SIG-M5 treated with dmso at 0.1 percent for 504 hours (cell line): ENCODE measurements around the gene WDR33.
A peak's percentile ranks its signal among the peaks of the same experiment; 100 is the strongest.

Experiments
- DNase-seq: peaks from one replicate; lab custom pipeline; 2025; ENCODE audit not compliant: unreplicated experiment; lab: John Stamatoyannopoulos, UW

The WDR33 gene

DNA sequence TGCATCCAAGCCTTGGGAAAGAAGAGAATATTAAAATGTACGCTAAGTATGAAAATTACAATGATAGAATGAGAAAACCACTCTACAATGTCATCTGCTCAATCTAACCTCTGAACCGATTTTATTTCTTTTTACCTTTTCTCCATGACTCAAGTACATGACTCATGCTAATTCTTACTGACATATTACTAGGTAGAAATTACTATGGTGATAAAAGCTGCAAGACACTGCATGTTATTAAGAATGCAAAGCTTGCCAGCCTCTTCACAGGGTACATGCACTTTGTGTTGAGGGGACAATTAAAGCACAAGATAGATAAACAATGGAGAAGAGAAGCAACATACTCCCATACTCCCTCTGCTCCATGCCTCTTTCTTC lies 89.0 kb downstream of the WDR33 start:
- no peak for DNase-seq

DNA sequence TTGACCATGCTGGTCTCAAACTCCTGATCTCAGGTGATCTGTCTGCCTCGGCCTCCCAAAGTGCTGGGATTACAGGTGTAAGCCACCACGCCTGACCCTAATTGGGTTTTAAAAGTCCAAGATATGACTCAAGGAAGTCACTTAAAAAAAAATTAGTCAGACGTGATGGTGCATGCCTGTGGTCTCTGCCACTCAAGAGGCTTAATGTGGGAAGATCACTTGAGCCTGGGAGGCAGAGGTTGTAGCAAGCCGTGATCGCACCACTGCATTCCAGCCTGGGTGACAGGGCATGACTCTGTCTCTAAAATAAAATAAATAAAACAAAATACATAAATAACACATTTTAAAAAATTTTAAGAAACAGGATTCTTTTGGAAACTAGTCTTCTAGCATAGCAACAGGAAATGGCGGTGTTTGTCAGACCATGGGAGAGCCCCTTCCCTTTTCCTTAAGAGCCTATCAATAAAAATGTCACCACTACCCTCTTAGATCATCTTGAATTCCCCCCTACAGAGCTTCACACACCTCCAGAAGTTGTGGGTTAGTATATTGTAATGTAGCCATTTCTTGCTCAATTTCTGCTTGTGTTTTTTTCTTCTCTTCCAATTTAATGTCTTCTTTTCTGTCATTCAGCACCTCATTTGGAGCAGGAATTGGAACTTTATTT lies 89.5 kb downstream of the WDR33 start:
- no peak for DNase-seq

- no peak for DNase-seq
Measured at GRCh38 chr2:127719301-127720218, 91.4 kb downstream of the WDR33 start.

GRCh38 chr2:127718271-127718670 lies 92.7 kb downstream of the WDR33 start:
- DNase-seq = no peak

DNA sequence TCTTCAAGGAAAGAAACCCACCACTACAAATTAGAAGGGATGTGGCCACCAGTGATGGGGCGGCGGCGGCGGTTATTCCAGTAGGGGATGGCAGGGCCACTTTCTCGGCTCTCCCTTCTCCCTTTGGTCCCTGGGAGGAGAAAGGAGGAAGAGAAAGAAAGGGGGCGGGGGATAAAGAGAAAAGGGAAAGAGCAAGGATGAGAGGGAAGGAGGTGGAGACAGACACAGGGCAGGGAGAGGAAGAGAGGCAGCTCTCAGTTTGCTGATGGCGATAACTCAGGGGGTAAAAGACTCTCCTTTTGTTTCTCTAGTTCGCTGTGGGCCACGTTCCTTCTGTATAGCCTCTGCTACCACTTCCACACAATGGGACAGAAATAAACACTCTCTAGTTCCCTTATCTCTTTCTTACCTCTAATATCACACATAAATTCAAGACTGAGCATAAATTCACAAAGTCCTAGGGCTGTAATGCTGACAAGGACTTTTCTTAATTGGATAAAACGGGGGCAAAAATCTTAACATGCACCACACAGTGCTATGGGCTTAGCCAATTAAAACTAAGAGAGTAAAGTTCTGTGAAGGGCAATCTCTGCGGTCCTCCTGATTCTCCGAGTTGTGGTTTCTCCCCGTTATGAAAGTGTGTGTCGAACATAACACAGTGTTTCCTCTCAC lies 95.1 kb downstream of the WDR33 start:
- no peak for DNase-seq

DNA sequence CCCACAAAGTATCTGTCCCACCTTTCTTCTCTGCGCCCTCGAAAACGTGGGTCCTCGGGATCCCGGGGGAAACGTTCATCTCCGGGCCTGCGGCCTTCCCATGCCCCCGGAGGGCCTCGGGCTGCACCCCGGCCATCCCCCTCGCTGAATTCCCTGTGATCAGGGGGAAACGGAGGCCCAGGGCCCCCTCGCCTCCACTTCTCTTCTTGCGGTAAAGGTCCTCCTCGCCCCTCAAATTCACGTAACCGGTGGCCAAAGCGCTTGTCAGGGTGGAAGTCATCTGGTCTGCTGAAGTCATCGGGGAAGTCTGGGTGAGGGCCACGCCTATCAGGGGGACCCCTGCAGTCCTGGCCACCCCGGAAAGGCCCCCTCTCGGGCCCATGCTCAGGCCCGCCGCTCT lies 97.4 kb downstream of the WDR33 start:
- no peak for DNase-seq

- DNase-seq = peak; percentile 28
Measured at GRCh38 chr2:127712999-127713398, 98.0 kb downstream of the WDR33 start.

GRCh38 chr2:127709336-127709735 lies 101.6 kb downstream of the WDR33 start:
- DNase-seq = no peak

DNA sequence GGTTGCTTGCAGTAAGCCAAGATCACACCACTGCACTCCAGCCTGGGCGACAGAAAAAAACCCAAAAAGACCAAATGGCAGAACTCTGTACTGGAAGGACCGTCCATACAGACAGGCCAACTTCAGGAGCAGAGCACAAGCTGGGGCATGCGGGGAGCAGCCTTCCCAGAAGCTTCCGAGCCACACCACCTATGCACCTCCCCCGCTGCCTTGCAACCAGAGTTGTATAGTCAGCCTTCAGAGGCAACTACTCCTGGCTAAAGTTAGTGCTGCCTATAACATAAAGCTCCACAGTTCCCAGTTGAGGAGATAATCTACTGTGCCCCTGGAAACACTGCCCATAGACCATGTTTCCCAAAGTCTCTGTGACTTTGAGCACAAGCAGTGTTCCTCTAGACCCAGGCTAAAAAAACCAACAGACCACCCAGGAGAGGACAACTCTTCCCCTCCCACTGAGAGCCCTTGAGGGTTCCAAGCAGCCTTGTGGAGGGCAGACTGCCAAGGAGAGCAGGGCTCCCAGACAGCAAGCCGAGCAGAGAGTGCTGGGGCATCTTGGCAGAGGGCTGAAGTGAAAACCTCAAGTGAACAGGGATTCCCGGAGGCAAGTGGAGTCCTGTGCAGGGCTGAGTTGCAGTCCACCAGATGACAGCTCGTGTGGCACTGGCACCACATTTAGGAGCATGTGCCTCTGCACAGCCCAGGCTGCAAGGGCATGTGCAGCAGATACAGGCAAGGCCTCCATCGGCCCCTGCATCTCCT lies 102.9 kb downstream of the WDR33 start:
- no peak for DNase-seq

DNA sequence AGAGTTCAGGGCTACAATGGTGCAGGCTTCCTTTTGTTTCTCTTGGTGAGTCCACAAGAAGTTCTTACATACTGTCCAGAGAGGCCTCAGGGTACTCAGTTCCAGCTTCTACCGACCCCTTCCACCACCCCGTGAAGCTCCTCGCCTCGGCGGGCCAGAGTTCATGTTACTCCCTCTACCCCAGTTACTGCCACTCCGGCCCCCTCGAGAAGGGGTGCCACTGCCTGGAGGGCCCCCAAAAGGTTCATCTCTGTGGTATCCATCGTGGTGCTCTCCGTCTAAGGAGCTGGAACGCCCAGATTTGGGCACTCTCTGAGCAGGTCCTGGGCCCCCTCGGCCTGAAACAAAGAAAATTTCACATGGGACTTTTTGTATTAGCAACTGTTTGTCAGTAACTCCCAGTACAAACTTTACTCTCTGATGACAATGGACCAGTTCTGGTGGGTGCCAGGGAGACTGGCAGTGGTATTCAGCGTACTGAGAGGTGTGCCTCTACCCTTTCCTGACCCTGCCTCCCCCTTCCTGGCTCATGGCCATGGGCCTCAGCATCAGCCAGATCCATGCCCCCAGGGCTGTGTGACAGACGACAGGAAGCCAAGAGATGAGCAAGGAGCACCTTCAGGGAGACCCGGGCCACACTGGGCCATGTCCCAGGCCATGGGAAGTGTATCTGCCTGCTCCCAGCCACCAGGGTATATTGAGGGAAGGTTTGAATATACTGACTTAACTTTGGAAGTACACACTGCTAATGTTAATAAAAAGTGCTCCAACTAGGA lies 104.6 kb downstream of the WDR33 start:
- DNase-seq = no peak

- peak; percentile 57 for DNase-seq
Measured at GRCh38 chr2:127705391-127706065, 105.4 kb downstream of the WDR33 start.

DNA sequence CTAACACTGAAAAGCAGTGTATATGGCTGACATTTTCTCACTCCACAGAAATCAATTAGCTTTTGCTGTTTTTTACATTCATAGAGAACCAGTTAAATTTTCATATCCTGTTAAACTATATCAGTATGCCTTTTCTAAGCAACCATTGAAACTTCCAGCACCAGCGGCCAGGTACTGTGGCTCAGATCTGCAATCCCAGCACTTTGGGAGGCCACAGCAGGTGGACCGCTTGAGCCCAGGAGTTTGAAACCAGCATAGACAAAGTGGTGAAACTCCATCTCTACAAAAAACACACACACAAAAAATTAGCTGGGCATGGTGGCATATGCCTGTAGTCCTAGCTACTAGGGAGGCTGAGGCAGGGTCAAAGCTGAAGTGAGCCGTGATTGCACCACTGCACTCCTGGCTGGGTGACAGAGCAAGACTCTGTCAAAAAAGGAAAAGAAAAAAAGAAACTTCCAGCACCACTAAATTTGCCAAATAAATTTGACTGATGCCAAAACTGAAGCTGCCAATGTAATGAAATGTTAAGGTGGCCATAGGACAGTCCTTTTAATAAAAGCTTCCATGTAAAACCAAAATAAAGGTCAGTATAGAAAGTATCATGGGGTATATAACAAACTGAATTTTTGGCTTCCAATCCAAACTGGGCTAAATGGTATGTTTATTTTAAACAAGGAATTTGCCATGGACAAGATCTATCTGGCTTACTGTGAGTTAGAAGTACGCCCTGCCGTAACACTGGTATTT lies 106.2 kb downstream of the WDR33 start:
- DNase-seq = no peak

- no peak for DNase-seq
Measured at GRCh38 chr2:127703282-127703681, 107.7 kb downstream of the WDR33 start.

DNA sequence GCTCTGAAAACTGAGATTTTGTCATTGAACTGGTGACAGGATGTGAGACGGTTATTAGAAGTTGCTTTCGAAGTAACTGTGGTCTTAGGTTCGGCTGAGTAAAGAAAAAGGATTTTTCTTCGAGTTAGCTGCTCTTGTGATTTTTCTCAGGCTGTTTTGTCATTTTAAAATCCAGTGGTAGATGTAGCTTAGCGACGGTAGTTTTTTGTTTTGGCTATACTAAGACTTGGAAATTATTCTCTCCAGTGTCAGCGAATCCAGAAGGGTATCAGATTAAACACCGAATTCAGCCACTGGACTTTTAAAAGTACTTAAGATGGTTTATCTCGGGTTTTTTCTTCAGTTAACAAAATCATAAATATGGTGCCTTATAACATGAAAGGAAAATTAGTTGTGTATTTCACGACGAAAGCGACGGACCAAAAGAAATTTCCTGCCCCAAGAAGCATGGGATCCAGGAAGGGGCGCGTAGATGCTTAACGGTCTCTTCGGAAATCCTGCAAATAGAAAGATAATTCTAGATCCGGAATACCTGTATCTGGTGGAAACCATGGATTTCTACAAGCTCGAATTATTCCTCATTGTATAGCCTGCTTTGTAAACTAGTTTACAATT lies 108.5 kb downstream of the WDR33 start:
- no peak for DNase-seq

- peak; percentile 80 for DNase-seq
Measured at GRCh38 chr2:127701651-127702394, 109.1 kb downstream of the WDR33 start.

GRCh38 chr2:127701193-127701650 lies 109.7 kb downstream of the WDR33 start, which contains the start of gene SFT2D3:
Gene SFT2D3, plus strand, starts transcription at chr2:127701497. Its CDS starts 32 bp downstream, at chr2:127701529.
- DNase-seq = peak; percentile 95

DNA sequence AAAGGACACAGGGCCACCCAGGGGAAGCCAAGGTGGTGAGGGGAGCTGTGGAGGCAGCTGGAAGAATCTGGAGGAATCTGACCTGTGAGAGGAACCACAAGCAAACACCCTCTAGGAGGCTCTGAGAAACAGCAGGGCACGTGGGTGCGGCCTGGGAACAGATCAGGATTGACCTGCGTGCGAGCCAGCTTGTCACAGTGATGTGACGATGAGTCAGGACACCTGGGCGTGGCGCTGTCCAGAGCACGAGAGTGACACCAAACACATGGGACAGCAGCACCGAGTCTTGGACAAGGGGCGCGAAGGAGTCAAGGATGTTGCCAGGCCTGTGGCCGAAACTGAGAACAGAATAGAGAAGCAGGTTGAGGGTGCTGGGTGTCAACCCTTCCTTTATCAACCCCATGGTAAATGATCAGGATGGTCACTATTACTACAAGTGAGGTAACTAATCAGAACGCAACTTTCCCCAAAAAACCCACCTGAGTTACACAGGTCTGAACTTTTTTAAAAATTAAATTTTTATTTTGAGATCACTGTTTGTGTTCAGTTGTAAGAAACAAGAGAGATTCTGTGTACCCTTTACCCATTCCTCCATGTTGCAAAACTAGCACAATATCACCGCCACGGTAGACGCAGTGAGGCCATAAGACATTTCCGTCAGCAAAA lies 110.3 kb downstream of the WDR33 start:
- DNase-seq = peak; percentile 66
